GM12801 (cell line): ENCODE results near the gene PDZK1IP1.

Experiments used
- TF ChIP-seq, protein P1 (sequence below): IDR thresholded peaks from one replicate; pipeline ENCODE4 v1.5.1; 2011; ENCODE audit warnings: control low read depth; ENCODE audit not compliant: insufficient read length; ENCODE audit errors: extremely low read depth

Gene PDZK1IP1

DNA sequence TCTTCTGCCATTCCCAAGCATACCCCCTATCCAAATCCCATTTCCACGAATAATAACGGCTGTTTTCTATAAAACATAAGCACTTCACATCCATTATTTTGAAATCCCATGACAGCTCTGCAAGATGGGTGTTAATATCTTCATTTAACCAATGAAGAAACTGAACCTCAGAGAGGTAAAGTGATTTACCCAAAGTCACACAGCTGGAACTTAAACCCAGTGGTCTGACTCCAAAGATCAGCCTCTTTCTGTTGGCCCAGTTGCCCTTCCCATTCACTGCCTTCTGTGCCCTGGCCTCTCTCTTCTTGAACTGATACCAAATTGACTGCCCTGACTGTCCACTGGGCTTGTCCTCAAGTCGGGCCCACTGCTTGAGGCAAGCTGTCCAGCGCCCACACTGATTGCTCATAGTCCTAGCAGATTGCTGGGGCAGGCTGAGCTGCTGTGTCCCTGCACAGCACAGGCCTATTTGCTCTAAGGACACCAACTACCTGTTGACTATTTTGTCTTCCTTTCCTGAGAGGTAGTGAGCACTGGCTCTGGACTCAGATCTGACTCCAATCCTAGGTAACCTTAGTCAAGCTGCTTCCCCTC is 22.9 kb upstream of the PDZK1IP1 start:
- TF ChIP-seq, protein P1, sequence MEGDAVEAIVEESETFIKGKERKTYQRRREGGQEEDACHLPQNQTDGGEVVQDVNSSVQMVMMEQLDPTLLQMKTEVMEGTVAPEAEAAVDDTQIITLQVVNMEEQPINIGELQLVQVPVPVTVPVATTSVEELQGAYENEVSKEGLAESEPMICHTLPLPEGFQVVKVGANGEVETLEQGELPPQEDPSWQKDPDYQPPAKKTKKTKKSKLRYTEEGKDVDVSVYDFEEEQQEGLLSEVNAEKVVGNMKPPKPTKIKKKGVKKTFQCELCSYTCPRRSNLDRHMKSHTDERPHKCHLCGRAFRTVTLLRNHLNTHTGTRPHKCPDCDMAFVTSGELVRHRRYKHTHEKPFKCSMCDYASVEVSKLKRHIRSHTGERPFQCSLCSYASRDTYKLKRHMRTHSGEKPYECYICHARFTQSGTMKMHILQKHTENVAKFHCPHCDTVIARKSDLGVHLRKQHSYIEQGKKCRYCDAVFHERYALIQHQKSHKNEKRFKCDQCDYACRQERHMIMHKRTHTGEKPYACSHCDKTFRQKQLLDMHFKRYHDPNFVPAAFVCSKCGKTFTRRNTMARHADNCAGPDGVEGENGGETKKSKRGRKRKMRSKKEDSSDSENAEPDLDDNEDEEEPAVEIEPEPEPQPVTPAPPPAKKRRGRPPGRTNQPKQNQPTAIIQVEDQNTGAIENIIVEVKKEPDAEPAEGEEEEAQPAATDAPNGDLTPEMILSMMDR = no peak

GRCh38 chr1:47211796-47212269 is 22.0 kb upstream of the PDZK1IP1 start:
- TF ChIP-seq, protein P1 = no peak

- TF ChIP-seq, protein P1 = no peak
Observed at GRCh38 chr1:47210666-47211065, 20.8 kb upstream of the PDZK1IP1 start.

DNA sequence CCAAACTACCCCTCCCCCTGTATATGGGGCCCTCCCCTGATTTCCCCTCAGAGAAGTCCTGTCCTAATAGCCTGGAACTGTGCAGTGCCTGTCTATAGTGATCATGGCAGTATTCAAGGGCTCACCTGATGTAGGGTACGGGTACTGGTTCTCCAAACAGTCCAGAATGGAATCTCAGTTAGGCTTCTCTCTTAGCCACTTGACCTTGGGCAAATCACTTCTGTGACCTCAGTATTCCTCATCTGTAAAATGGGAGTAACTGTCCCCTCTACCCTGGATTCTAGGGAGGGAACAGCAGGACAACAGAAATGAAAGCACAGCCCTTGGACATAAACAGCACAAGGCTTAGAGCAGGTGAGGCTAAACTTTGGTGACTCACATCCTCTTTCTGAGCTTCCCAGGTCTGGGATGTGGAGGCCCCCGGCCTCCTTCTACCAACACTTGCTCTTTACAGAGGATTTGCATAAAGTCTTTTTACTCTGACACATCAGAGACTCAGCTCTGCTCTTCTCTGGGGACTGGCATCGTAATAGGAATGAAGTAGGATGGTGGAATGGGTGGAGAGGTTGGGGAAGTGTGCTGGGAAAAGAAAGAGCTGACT is 20.0 kb upstream of the PDZK1IP1 start:
- TF ChIP-seq, protein P1 = no peak

GRCh38 chr1:47209091-47209490 is 19.3 kb upstream of the PDZK1IP1 start:
- TF ChIP-seq, protein P1 = no peak

DNA sequence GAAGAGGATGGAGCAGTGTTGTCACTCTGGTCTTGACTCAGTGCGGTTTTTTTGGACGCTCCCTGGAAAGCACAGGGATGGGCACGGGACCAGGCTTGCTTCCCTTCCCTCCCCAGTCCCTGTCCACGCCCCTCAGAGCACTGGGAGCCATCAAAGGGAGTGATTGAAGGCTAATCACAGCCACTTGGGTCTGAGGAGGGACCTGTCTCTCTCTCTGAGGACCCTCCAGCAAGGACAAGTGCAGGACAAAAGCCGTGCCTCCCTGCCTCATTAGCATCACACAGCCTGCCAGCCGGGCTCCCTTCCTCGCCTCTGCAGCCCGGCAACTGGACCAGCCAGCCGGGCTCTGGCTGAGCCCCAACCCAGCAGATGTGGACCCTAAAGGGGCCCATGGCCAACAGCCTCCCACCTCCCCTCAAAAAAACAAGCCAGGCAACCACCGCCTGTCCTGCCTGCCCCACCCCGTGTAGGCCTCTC is 18.6 kb upstream of the PDZK1IP1 start:
- TF ChIP-seq, protein P1 = no peak

GRCh38 chr1:47207803-47208373 is 18.1 kb upstream of the PDZK1IP1 start:
- TF ChIP-seq, protein P1 = no peak
